ENCODE measurements around the gene DACT2. TPM values are rescaled to one million over a fixed set of nuclear protein-coding genes. Genes with fewer than 3 reads are reported as not detected.

The DACT2 gene
- total and polyA plus RNA-seq, 9 of the 15 experiments (the other 6 are each of a cell fraction or from before 2014, with no cell fraction given) = not detected

DNA sequence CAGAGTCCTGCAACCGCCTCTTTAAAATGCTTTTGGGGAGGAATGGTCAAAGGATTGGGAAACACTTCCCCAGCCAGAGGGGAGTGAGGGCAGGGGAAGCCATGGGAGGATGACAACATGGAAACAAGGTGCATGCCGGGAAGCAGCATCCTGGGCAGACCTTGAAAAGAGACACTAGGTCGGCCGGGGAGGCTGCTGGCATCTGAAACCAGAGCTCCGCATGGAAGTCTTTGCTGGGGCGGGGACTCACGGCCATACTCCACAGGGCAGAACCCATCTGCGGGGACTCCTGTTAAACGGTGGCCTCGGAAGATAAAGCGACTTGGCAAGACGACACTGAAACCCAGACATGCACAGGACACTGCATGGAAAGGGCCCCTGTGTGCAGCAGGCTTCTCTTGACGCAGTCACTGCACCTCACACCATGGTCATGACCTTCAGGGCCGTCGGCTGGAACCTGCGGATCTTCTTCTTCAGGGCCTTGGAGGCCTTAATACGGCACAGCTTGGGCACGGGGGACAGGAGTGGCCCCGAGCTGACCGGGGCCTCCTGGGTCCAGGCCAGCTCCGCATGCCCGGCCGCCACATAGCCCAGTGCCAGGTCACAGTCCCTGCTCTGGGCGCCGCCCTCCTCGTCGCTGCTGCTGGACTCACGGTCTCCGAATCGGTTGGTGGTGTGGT lies 12.4 kb downstream of the DACT2 start:
- no peaks in the 10 kb centered on the region for H3K79me2 ChIP-seq (ENCODE audit: control insufficient read depth, insufficient read depth, low read length)
- intact Hi-C loops (cut with micrococcal nuclease) = no loop called here
- H4K20me1 ChIP-seq (replicated peaks; ENCODE audit: control insufficient read depth, insufficient read depth, low read length) = peaks cover 7% of the 10 kb centered on the region
- FAIRE-seq = no peak
- no peaks in the 10 kb centered on the region for H3K36me3 ChIP-seq (ENCODE audit: control insufficient read depth, insufficient read depth, low read length)
- no peak for TF ChIP-seq U2AF2 (optimal IDR thresholded peaks at IDR 0.05; ENCODE audit: low read depth, low read length)
- TF ChIP-seq HEY1 (CRISPR knock-in tag; IDR thresholded peaks at IDR 0.05; ENCODE audit: borderline replicate concordance) = no peak
- no peak for TF ChIP-seq SIRT6 (IDR thresholded peaks at IDR 0.05; ENCODE audit: low read depth, low read length)
- TF ChIP-seq, protein P1, sequence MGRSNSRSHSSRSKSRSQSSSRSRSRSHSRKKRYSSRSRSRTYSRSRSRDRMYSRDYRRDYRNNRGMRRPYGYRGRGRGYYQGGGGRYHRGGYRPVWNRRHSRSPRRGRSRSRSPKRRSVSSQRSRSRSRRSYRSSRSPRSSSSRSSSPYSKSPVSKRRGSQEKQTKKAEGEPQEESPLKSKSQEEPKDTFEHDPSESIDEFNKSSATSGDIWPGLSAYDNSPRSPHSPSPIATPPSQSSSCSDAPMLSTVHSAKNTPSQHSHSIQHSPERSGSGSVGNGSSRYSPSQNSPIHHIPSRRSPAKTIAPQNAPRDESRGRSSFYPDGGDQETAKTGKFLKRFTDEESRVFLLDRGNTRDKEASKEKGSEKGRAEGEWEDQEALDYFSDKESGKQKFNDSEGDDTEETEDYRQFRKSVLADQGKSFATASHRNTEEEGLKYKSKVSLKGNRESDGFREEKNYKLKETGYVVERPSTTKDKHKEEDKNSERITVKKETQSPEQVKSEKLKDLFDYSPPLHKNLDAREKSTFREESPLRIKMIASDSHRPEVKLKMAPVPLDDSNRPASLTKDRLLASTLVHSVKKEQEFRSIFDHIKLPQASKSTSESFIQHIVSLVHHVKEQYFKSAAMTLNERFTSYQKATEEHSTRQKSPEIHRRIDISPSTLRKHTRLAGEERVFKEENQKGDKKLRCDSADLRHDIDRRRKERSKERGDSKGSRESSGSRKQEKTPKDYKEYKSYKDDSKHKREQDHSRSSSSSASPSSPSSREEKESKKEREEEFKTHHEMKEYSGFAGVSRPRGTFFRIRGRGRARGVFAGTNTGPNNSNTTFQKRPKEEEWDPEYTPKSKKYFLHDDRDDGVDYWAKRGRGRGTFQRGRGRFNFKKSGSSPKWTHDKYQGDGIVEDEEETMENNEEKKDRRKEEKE (IDR thresholded peaks at IDR 0.05; ENCODE audit: borderline replicate concordance in 1 of 2, control insufficient read depth in 1 of 2, low read depth in 2 of 2, low read length in 1 of 2) = no peak
- no peak for TF ChIP-seq ZNF174 (CRISPR knock-in tag; IDR thresholded peaks at IDR 0.05)
- no peak for TF ChIP-seq SMAD4 (CRISPR knock-in tag; conservative IDR thresholded peaks at IDR 0.05)
- no peak for TF ChIP-seq TAF9B (IDR thresholded peaks at IDR 0.05; ENCODE audit: partially characterized antibody)
- TF ChIP-seq FUS (optimal IDR thresholded peaks at IDR 0.05; ENCODE audit: low read depth, low read length) = no peak
- no peak for TF ChIP-seq RB1 (IDR thresholded peaks at IDR 0.05; ENCODE audit: low read depth)
- TF ChIP-seq TGIF2 (CRISPR knock-in tag; IDR thresholded peaks at IDR 0.05) = no peak
- no peak for TF ChIP-seq ZNF175 (CRISPR knock-in tag; IDR thresholded peaks at IDR 0.05; ENCODE audit: low read depth)
- TF ChIP-seq SNRNP70 (optimal IDR thresholded peaks at IDR 0.05; ENCODE audit: low read depth, low read length) = no peak
- no peak for TF ChIP-seq TBL1XR1 (IDR thresholded peaks at IDR 0.05; ENCODE audit: low read length in 2 of 2)
- no peaks in the 10 kb centered on the region for H3K9me3 ChIP-seq (replicated peaks; ENCODE audit: control insufficient read depth, insufficient read depth, low read depth, low read length)
- H3K27me3 ChIP-seq (ENCODE audit: control insufficient read depth in 2 of 2, insufficient read depth in 2 of 2, low read length in 2 of 2) = peaks cover 61 to 93% of the 10 kb centered on the region in 2 experiments; a peak in 4 of 5 replicates
- no peak for DNase-seq (ENCODE audit: extremely low read depth in 1 of 4, low spot score in 3 of 4)
- H3K4me3 ChIP-seq = no peak overlapping the region
- H3K4me2 ChIP-seq (ENCODE audit: insufficient read depth, low read length) = no peak overlapping the region
- CTCF ChIA-PET (ENCODE audit: low intra/inter-chr PET ratio) = no interaction called here
- under 1% methylated on average over 30 of the region's 30 CpGs for WGBS (ENCODE audit: insufficient coverage, low coverage, missing lambda C conversion rate)
- in situ Hi-C loops (cut with MboI) = no loop called here
- no peak overlapping the region for H3K9ac ChIP-seq (ENCODE audit: insufficient read depth in 1 of 2, low read depth in 2 of 2, low read length in 2 of 2)
- no peak for ATAC-seq
- no TSS peak for BruUV-seq (replicated peaks)
- peaks cover 2% of the 10 kb centered on the region for H3K9me1 ChIP-seq (ENCODE audit: control insufficient read depth, insufficient read depth, low read length)
- POLR2A ChIA-PET = interaction anchor here (0.8 kb wide), 1 partner anchor 19 kb away, joined by 3 read pairs; no protein-coding TSS in a partner anchor
- H3K27ac ChIP-seq (ENCODE audit: extremely low read depth, low read depth, low read length) = no peak overlapping the region
- H3K4me1 ChIP-seq (replicated peaks in 1 of 2; ENCODE audit: control insufficient read depth in 2 of 2, insufficient read depth in 2 of 2, low read length in 2 of 2) = peaks cover 0 to 13% of the 10 kb centered on the region in 2 experiments; a peak in 1 of 5 replicates
- no peak overlapping the region for H2AFZ ChIP-seq (ENCODE audit: low read depth, low read length)
